HG03103 (cell line): ENCODE results near the gene FEV.
"Not testable (repeated sequence)": the region's sequence is repeated elsewhere in the genome, so short reads cannot be mapped to it uniquely, and the experiment has no call there.

ENCODE experiments used
- ATAC-seq: cut with Tn5 transposase; IDR thresholded peaks from one replicate; pipeline ENCODE4 v1.9.1; 2021; ENCODE audit warnings: low read depth; ENCODE audit not compliant: unreplicated experiment

FEV gene

DNA sequence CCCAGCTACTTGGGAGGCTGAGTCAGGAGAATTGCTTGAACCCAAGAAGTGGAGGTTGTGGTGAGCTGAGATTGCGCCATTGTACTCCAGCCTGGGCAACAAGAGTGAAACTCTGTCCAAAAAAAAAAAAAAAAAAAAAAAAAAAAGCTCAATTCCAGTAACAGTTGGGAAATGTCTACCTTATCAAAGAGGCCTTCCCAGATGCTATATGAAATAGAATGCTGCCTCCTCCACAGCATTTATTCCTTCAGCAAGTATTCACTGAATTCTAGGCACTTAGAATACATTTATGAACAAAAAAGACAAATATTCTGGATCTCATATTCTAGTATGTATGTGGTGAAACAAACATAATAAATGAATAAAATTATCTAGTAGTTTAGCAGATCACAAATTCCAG is 38.4 kb downstream of the FEV start:
- ATAC-seq: no peak

DNA sequence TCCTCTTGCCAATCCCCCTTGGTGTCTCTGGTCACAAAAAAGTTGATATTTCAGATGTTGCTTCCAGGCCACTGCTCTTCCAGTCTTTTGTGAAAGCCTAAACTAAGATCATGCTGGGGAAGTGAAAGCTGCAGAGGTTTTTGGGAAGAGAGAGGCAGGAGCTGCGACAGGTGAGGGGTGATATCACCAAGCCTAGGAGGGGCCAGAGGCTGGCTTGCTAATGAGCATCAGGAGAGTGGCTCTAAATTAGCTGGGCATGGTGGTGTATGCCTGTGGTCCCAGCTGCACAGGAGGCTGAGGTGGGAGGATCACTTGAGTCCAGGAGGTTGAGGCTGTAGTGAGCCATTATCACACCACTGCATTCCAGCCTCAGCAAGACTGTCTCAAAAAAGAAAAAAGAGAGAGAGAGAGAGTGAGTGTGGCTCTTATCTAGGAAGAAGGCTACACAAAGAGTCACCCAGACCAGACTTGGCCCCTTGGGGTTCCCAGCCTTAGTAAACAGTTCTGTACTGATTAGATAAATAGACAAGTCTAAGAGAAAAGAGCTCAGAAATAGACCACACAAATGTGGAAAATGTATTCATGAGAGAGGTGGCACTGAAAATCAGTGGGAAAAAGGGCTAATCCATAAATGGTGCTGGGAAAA is 40.1 kb downstream of the FEV start:
- no peak for ATAC-seq

DNA sequence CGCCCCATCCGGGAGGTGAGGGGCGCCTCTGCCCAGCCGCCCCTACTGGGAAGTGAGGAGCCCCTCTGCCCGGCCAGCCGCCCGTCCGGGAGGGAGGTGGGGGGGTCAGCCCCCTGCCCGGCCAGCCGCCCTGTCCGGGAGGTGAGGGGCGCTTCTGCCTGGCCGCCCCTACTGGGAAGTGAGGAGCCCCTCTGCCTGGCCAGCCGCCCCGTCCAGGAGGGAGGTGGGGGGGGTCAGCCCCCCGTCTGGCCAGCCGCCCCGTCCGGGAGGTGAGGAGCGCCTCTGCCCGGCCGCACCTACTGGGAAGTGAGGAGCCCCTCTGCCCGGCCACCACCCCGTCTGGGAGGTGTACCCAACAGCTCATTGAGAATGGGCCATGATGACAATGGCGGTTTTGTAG is 53.2 kb downstream of the FEV start:
- ATAC-seq: not testable (repeated sequence)
